GM12892 (cell line): ENCODE results near the gene CCNB2.

Experiments
- POLR2A ChIP-seq: IDR thresholded peaks from 2 replicates; pipeline ENCODE4 v1.6.1; 2011; ENCODE audit warnings: low read depth, low read length, control low read depth
- POLR2AphosphoS5 ChIP-seq: IDR thresholded peaks from 2 replicates; pipeline ENCODE4 v1.6.1; 2011; ENCODE audit warnings: low read depth, low read length, control low read depth
- TAF1 ChIP-seq: IDR thresholded peaks from 2 replicates; pipeline ENCODE4 v1.6.1; 2011; ENCODE audit warnings: low read depth, mild to moderate bottlenecking, control low read depth, low read length, borderline replicate concordance

- TF ChIP-seq POLR2AphosphoS5 = no peak
- no peak for TF ChIP-seq POLR2A
- TF ChIP-seq TAF1 = no peak
Measured at GRCh38 chr15:59074607-59075006, 30.3 kb upstream of the CCNB2 start.
